ENCODE measurements around the gene CUX1. TPM values are rescaled to one million over a fixed set of nuclear protein-coding genes. Genes with fewer than 3 reads are reported as not detected.

CUX1 gene
- total and polyA plus RNA-seq, 12 donors = 34.5 to 176 (median 145) TPM

GRCh38 chr7:102068846-102069245 is 251.4 kb downstream of the CUX1 start:
- Histone ChIP-seq H3K27ac (no peak overlapping the region), H3K27me3 (no peaks in the 10 kb centered on the region), H3K9me3 (peaks cover 0 to 11% (median 0%) of the 10 kb centered on the region in 11 donors), H3K4me1 (peaks cover 5 to 24% (median 14%) of the 10 kb centered on the region in 9 donors), H3K4me3 (no peak overlapping the region), H3K36me3 (peaks cover 0 to 33% (median 24%) of the 10 kb centered on the region in 9 donors)
- TF ChIP-seq CTCF (IDR thresholded peaks at IDR 0.05) = no peak
- 83 to 86% methylated on average over 14 of the region's 14 CpGs for WGBS, 2 donors
- DNase-seq (no peak), ATAC-seq (no peak)
- intact Hi-C loops (cut with DNase I) = no loop called here

- ATAC-seq (peak in 2 of 8 donors; percentile 23 to 40), DNase-seq (no peak)
- TF ChIP-seq CTCF (IDR thresholded peaks at IDR 0.05) = no peak
- 86 to 89% methylated on average over 7 of the region's 7 CpGs for WGBS, 2 donors
- intact Hi-C loops (cut with DNase I) = no loop called here
- Histone ChIP-seq H3K36me3 (peaks cover 0 to 40% (median 24%) of the 10 kb centered on the region in 9 donors), H3K4me1 (peaks cover 0 to 12% (median 3%) of the 10 kb centered on the region in 9 donors), H3K27me3 (no peaks in the 10 kb centered on the region), H3K9me3 (peaks cover 0 to 11% (median 0%) of the 10 kb centered on the region in 11 donors), H3K27ac (no peak overlapping the region), H3K4me3 (no peak overlapping the region)
Observed at GRCh38 chr7:102069931-102070629, 252.7 kb downstream of the CUX1 start.

GRCh38 chr7:102072003-102072402 is 254.6 kb downstream of the CUX1 start:
- H3K36me3 ChIP-seq = peaks cover 0 to 45% (median 24%) of the 10 kb centered on the region in 9 donors
- H3K27ac ChIP-seq = no peak overlapping the region
- no peak overlapping the region for H3K4me3 ChIP-seq
- 95 to 97% methylated on average over 5 of the region's 5 CpGs for WGBS, 2 donors
- no peak for TF ChIP-seq CTCF (IDR thresholded peaks at IDR 0.05)
- ATAC-seq = no peak
- DNase-seq = no peak
- intact Hi-C loops (cut with DNase I) = no loop called here
- H3K4me1 ChIP-seq = peaks cover 0 to 8% (median 0%) of the 10 kb centered on the region in 9 donors
- no peaks in the 10 kb centered on the region for H3K27me3 ChIP-seq
- H3K9me3 ChIP-seq = peaks cover 0 to 11% (median 0%) of the 10 kb centered on the region in 11 donors

GRCh38 chr7:102072636-102073209 is 255.3 kb downstream of the CUX1 start:
- Histone ChIP-seq H3K4me1 (peaks cover 0 to 8% (median 0%) of the 10 kb centered on the region in 9 donors), H3K36me3 (peaks cover 0 to 45% (median 24%) of the 10 kb centered on the region in 9 donors), H3K9me3 (peaks cover 0 to 11% (median 0%) of the 10 kb centered on the region in 11 donors), H3K4me3 (no peak overlapping the region), H3K27me3 (no peaks in the 10 kb centered on the region), H3K27ac (peak overlapping the region in 1 of 10 donors; percentile 35)
- intact Hi-C loops (cut with DNase I) = no loop called here
- no peak for ATAC-seq
- DNase-seq = no peak
- WGBS, 2 donors = 81 to 84% methylated on average over 8 of the region's 8 CpGs
- no peak for TF ChIP-seq CTCF (IDR thresholded peaks at IDR 0.05)

Measured in heart right ventricle (tissue), 16 donors.